GM23338 (cell line): ENCODE measurements around the gene JARID2.

Source experiments
- CREB1 ChIP-seq: fragments of 250-450 bp; sonication (Bioruptor Pico); IDR thresholded peaks from 2 replicates; pipeline ENCODE4 v1.5.0; 2020; ENCODE audit warnings: low read depth, mild to moderate bottlenecking, moderate library complexity
- EZH2 ChIP-seq: fragments of 200-600 bp; sonication (generic); IDR thresholded peaks from one replicate; pipeline ENCODE4 v1.8.0; 2017; ENCODE audit warnings: antibody characterized with exemption, mild to moderate bottlenecking, low read depth; ENCODE audit not compliant: unreplicated experiment
- EZH2phosphoT487 ChIP-seq: fragments of 200-600 bp; sonication (generic); IDR thresholded peaks from one replicate; pipeline ENCODE4 v1.8.1; 2018; ENCODE audit warnings: antibody characterized with exemption; ENCODE audit not compliant: unreplicated experiment
- JUNB ChIP-seq: IDR thresholded peaks from one replicate; pipeline ENCODE4 v1.6.1; 2016; ENCODE audit warnings: antibody characterized with exemption; ENCODE audit not compliant: unreplicated experiment
- NANOG ChIP-seq: IDR thresholded peaks from 2 replicates; pipeline ENCODE4 v1.6.1; 2016; ENCODE audit warnings: antibody characterized with exemption, borderline replicate concordance
- POLR2AphosphoS5 ChIP-seq: IDR thresholded peaks from 2 replicates; pipeline ENCODE4 v1.6.1; 2016; ENCODE audit warnings: antibody characterized with exemption, low read depth
- TF ChIP-seq, protein P1 (sequence below), 2 experiments: fragments of 200-600 bp in 1 of 2; sonication (generic) in 1 of 2; conservative IDR thresholded peaks; 2 replicates each; pipeline versions ENCODE4 v1.5.1 to v1.6.1; 2016 to 2017; ENCODE audit warnings: antibody characterized with exemption in 2 of 2, low read depth in 2 of 2, mild to moderate bottlenecking in 2 of 2, moderate library complexity in 1 of 2
- TF ChIP-seq, protein P2 (sequence below): IDR thresholded peaks from one replicate; pipeline ENCODE4 v1.6.1; 2018; ENCODE audit warnings: antibody characterized with exemption; ENCODE audit not compliant: unreplicated experiment
- TF ChIP-seq, protein P3 (sequence below): IDR thresholded peaks from 2 replicates; pipeline ENCODE4 v1.6.1; 2016; ENCODE audit warnings: antibody characterized with exemption

DNA sequence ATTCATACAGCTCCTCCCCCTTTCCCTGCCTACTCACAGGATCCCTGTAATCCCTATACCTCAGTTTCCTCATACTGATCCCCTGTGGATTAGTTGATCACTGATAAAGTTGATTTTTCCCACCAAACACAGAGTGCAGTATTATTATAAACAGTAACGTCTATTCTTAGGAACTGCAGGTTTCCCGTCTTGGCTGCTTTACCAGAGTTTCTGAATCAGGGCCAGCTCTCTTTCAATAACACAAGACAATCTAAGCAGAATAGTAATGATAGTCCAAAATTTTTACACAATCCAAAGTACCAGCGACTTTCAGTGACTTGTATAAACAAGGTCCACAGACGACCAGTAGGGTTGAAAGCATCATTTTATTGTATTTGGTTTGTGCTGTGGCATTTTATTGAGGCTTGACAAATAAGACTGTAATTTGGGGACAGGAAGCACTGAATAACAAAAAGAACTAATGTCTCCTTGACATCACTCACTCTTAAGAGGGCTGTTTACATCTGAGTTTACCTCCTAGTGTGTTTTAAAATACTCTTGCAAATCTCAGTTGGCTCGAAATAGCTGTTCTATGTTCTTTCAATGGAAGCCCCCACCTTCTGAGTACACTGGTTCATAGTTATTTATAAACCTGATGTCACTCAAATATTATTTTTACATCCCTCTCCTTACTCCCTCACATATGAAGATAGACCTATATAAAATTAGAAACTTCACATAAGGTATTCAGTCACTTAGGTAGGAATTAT lies 6.1 kb upstream of the JARID2 start:
- TF ChIP-seq EZH2, result no peak
- TF ChIP-seq, protein P1, sequence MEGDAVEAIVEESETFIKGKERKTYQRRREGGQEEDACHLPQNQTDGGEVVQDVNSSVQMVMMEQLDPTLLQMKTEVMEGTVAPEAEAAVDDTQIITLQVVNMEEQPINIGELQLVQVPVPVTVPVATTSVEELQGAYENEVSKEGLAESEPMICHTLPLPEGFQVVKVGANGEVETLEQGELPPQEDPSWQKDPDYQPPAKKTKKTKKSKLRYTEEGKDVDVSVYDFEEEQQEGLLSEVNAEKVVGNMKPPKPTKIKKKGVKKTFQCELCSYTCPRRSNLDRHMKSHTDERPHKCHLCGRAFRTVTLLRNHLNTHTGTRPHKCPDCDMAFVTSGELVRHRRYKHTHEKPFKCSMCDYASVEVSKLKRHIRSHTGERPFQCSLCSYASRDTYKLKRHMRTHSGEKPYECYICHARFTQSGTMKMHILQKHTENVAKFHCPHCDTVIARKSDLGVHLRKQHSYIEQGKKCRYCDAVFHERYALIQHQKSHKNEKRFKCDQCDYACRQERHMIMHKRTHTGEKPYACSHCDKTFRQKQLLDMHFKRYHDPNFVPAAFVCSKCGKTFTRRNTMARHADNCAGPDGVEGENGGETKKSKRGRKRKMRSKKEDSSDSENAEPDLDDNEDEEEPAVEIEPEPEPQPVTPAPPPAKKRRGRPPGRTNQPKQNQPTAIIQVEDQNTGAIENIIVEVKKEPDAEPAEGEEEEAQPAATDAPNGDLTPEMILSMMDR (conservative IDR thresholded peaks at IDR 0.05; ENCODE audit: low read depth in 2 of 2), result no peak
- no peak for TF ChIP-seq POLR2AphosphoS5
- no peak for TF ChIP-seq CREB1 (CRISPR knock-in tag)
- TF ChIP-seq EZH2phosphoT487, result no peak
- TF ChIP-seq NANOG, result peak; percentile 78; the same call in 1 of the 2 replicates
- no peak for TF ChIP-seq JUNB
- TF ChIP-seq, protein P2, sequence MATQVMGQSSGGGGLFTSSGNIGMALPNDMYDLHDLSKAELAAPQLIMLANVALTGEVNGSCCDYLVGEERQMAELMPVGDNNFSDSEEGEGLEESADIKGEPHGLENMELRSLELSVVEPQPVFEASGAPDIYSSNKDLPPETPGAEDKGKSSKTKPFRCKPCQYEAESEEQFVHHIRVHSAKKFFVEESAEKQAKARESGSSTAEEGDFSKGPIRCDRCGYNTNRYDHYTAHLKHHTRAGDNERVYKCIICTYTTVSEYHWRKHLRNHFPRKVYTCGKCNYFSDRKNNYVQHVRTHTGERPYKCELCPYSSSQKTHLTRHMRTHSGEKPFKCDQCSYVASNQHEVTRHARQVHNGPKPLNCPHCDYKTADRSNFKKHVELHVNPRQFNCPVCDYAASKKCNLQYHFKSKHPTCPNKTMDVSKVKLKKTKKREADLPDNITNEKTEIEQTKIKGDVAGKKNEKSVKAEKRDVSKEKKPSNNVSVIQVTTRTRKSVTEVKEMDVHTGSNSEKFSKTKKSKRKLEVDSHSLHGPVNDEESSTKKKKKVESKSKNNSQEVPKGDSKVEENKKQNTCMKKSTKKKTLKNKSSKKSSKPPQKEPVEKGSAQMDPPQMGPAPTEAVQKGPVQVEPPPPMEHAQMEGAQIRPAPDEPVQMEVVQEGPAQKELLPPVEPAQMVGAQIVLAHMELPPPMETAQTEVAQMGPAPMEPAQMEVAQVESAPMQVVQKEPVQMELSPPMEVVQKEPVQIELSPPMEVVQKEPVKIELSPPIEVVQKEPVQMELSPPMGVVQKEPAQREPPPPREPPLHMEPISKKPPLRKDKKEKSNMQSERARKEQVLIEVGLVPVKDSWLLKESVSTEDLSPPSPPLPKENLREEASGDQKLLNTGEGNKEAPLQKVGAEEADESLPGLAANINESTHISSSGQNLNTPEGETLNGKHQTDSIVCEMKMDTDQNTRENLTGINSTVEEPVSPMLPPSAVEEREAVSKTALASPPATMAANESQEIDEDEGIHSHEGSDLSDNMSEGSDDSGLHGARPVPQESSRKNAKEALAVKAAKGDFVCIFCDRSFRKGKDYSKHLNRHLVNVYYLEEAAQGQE, result no peak
- TF ChIP-seq, protein P3, sequence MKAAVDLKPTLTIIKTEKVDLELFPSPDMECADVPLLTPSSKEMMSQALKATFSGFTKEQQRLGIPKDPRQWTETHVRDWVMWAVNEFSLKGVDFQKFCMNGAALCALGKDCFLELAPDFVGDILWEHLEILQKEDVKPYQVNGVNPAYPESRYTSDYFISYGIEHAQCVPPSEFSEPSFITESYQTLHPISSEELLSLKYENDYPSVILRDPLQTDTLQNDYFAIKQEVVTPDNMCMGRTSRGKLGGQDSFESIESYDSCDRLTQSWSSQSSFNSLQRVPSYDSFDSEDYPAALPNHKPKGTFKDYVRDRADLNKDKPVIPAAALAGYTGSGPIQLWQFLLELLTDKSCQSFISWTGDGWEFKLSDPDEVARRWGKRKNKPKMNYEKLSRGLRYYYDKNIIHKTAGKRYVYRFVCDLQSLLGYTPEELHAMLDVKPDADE, result no peak
